ENCODE data around the gene C2CD2. TPM values are rescaled to one million over a fixed set of nuclear protein-coding genes. Genes with fewer than 3 reads are reported as not detected.

C2CD2 gene
- total RNA-seq, 4 donors from 2014 or later: 3.0 to 15.7 (median 7.4) TPM

DNA sequence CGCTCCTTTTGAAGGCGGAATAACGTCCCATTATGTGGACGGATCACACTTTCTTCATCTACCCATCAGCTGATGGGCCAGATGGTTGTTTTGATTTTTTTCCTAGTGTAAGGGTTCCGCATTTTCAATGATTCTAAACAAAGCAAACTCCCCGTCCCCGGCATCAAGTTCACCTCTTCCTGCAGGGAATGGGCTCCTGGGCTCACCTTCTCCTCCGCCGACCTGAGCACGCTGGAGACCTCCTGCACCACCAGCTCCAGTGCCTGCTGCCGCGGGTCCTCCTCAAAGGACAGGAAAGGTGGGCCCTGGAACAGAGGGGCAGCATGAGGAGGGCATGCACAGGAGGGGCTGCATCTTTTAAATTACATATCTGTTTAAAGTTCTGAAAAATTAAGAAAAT, 11.9 kb downstream of the C2CD2 start:
- Histone ChIP-seq H3K36me3 (no peaks in the 10 kb centered on the region), H3K9me3 (no peaks in the 10 kb centered on the region), H3K4me3 (no peak overlapping the region), H3K27ac (no peak overlapping the region), H3K27me3 (no peaks in the 10 kb centered on the region), H3K4me1 (no peaks in the 10 kb centered on the region)
- no peak for DNase-seq
- 96% methylated on average over 5 to 12 of the region's 12 CpGs for WGBS, 2 donors (ENCODE audit: low coverage in 1 of 2)
- in situ Hi-C loops (cut with MboI; ENCODE audit: low pct_ligation_motif_present in 1 of 4, low pct_unique_long_range_greater_than_20kb in 1 of 4, low sequenced_read_pairs in 3 of 4) (loop anchor here in 1 of 4 donors (25.0 kb wide), 1 partner anchor 170 kb away; no protein-coding TSS in a partner anchor), intact Hi-C loops (cut with DNase I; ENCODE audit: low total_unique reads) (no loop called here)
- TF ChIP-seq EP300 (IDR thresholded peaks at IDR 0.05; ENCODE audit: low read depth) (no peak), POLR2AphosphoS5 (IDR thresholded peaks at IDR 0.05) (no peak), POLR2A (IDR thresholded peaks at IDR 0.05) (no peak), CTCF (IDR thresholded peaks at IDR 0.05) (no peak)

- WGBS, 2 donors (ENCODE audit: low coverage in 1 of 2): 90 to 97% methylated on average over 2 to 3 of the region's 3 CpGs
- no peak for DNase-seq
- no peaks in the 10 kb centered on the region for H3K4me1 ChIP-seq
- TF ChIP-seq POLR2AphosphoS5 (IDR thresholded peaks at IDR 0.05) (no peak), EP300 (IDR thresholded peaks at IDR 0.05; ENCODE audit: low read depth) (no peak), CTCF (IDR thresholded peaks at IDR 0.05) (no peak), POLR2A (IDR thresholded peaks at IDR 0.05) (no peak)
- in situ Hi-C loops (cut with MboI; ENCODE audit: low pct_ligation_motif_present in 1 of 4, low pct_unique_long_range_greater_than_20kb in 1 of 4, low sequenced_read_pairs in 3 of 4) (loop anchor here in 1 of 4 donors (25.0 kb wide), 1 partner anchor 172 kb away; no protein-coding TSS in a partner anchor), intact Hi-C loops (cut with DNase I; ENCODE audit: low total_unique reads) (no loop called here)
- H3K27ac ChIP-seq: no peak overlapping the region
- H3K27me3 ChIP-seq: no peaks in the 10 kb centered on the region
- no peaks in the 10 kb centered on the region for H3K36me3 ChIP-seq
- no peak overlapping the region for H3K4me3 ChIP-seq
- no peaks in the 10 kb centered on the region for H3K9me3 ChIP-seq
Observed at GRCh38 chr21:41940431-41940830, 13.4 kb downstream of the C2CD2 start.

DNA sequence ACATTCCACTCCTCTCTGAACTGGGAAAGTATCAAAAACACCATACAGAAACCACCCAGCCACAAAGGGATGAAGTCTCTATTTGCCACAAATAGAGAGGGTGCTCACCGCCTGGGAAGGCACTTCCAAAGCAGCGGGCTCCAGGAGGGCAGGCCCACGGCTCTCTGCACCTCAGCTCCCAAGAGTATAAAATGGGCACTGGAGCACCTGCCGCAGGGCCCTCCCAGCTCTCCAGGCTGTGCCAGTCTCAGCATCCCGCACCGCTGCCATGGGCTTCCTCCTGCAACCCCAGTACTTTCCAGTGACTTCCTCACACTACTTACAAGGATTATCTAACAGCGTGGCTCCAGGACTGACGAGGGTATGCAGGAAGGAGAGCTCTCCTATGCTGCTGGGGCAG, 14.4 kb downstream of the C2CD2 start:
- no peaks in the 10 kb centered on the region for H3K36me3 ChIP-seq
- no peaks in the 10 kb centered on the region for H3K4me1 ChIP-seq
- H3K9me3 ChIP-seq: no peaks in the 10 kb centered on the region
- no peak overlapping the region for H3K27ac ChIP-seq
- intact Hi-C loops (cut with DNase I; ENCODE audit: low total_unique reads): no loop called here
- no peak for DNase-seq
- no peak for TF ChIP-seq EP300 (IDR thresholded peaks at IDR 0.05; ENCODE audit: low read depth)
- TF ChIP-seq CTCF (IDR thresholded peaks at IDR 0.05): no peak
- no peak overlapping the region for H3K4me3 ChIP-seq
- 88% methylated on average over 8 of the region's 8 CpGs; no CpG with 5 or more reads in 1 of the 2 donors for WGBS, 2 donors (ENCODE audit: low coverage in 1 of 2)
- in situ Hi-C loops (cut with MboI; ENCODE audit: low pct_ligation_motif_present in 1 of 4, low pct_unique_long_range_greater_than_20kb in 1 of 4, low sequenced_read_pairs in 3 of 4): loop anchor here in 1 of 4 donors (25.0 kb wide), 1 partner anchor 173 kb away; no protein-coding TSS in a partner anchor
- no peaks in the 10 kb centered on the region for H3K27me3 ChIP-seq

DNA sequence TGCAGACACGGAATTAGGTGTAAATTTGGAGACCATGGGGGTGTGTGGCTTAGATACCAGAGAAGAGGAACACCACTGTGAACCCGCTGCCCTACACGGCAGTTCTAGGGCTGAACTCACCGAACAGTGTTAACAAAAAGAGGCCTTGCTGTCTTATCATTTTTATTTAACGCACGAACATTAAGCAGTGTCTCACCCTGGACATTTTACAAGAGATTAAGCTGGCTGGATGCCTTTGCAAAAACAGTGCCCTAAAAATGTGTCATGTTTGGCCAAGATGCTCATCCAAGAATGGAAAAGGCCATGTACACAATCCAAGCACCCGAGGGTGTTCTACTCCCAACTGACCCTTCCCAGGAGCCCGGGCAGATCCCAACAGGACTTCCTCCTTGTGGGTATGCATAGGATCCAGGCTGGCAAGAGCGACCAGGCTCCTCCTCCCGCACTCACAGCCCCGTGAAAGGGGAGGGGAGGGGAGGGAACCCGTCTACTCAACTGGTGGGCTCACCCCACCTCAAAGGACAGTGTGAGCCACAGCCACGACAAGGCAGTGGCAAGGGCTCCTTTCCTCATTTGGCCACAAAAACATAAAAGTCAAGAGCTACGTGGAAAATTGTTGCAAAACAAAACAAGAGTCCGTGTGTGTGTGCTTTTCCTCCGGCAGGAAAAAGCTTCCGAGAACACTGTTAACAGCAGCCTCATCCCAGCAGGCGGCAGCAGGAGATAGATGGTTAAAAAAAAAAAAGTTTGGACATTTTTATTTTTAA, 20.3 kb downstream of the C2CD2 start:
- H3K27ac ChIP-seq: peak overlapping the region; percentile 61 to 76 (median 71)
- in situ Hi-C loops (cut with MboI; ENCODE audit: low pct_ligation_motif_present in 1 of 4, low pct_unique_long_range_greater_than_20kb in 1 of 4, low sequenced_read_pairs in 3 of 4) (loop anchor here in 1 of 4 donors (25.0 kb wide), 1 partner anchor 179 kb away; no protein-coding TSS in a partner anchor), intact Hi-C loops (cut with DNase I; ENCODE audit: low total_unique reads) (no loop called here)
- H3K27me3 ChIP-seq: no peaks in the 10 kb centered on the region
- peaks cover 0 to 21% (median 6%) of the 10 kb centered on the region in 4 donors for H3K4me1 ChIP-seq
- TF ChIP-seq CTCF (IDR thresholded peaks at IDR 0.05) (peak in 2 of 5 experiments; percentile 15 to 28), POLR2AphosphoS5 (IDR thresholded peaks at IDR 0.05) (peak in 1 of 3 donors; percentile 2), EP300 (IDR thresholded peaks at IDR 0.05; ENCODE audit: low read depth) (no peak)
- no peak for DNase-seq
- no peaks in the 10 kb centered on the region for H3K36me3 ChIP-seq
- WGBS, 2 donors (ENCODE audit: low coverage in 1 of 2): 44 to 62% methylated on average over 5 to 18 of the region's 18 CpGs
- peak overlapping the region in 2 of 4 donors; percentile 12 to 33 for H3K4me3 ChIP-seq
- no peaks in the 10 kb centered on the region for H3K9me3 ChIP-seq

All from transverse colon (tissue), 4 donors.